H1 (cell line): Measurements from ENCODE around the gene KLK7. TPM values are rescaled to one million over a fixed set of nuclear protein-coding genes. Genes with fewer than 3 reads are reported as not detected.

Experiments used
- CTCF ChIA-PET: fragments of 300-600 bp; sonication (Branson Sonifier 250); formaldehyde crosslinking; loops from one replicate; lab custom pipeline; 2021; ENCODE audit not compliant: partially characterized antibody; lab: Charles Lee
- POLR2A ChIA-PET: fragments of 300-600 bp; sonication (Branson Sonifier 250); formaldehyde crosslinking; loops from one replicate; lab custom pipeline; 2021; ENCODE audit warnings: inconsistent platforms; ENCODE audit not compliant: partially characterized antibody; lab: Charles Lee
- DNase-seq, 2 experiments: peaks; one replicate each; pipeline versions ENCODE4 v3.0.0 to v3.0.0-alpha.2; 2010 to 2022; ENCODE audit warnings: low spot score in 2 of 2, low read depth in 1 of 2, mixed read lengths in 1 of 2
- FAIRE-seq: peaks from 2 replicates; lab custom pipeline; 2011; peaks lifted over from hg19 to GRCh38; lab: Jason Lieb, UNC
- H2AFZ ChIP-seq: 2 replicates; pipeline ENCODE4 v1.8.1; 2012; ENCODE audit warnings: low read length, inconsistent platforms
- H2AK5ac ChIP-seq: 2 replicates; pipeline ENCODE4 v1.6.1; 2013; ENCODE audit warnings: low read depth, low read length
- H2BK120ac ChIP-seq: replicated peaks from 2 replicates; pipeline ENCODE3; 2013; ENCODE audit warnings: low read depth, low read length, inconsistent platforms
- H2BK12ac ChIP-seq: 2 replicates; pipeline ENCODE4 v1.6.1; 2013; ENCODE audit warnings: low read depth, low read length
- H2BK15ac ChIP-seq: 2 replicates; pipeline ENCODE4 v1.6.1; 2013; ENCODE audit warnings: low read length
- H2BK20ac ChIP-seq: 2 replicates; pipeline ENCODE4 v1.6.1; 2013; ENCODE audit warnings: low read length
- H2BK5ac ChIP-seq: 2 replicates; pipeline ENCODE4 v1.6.1; 2013; ENCODE audit warnings: low read depth, low read length
- H3K14ac ChIP-seq: 2 replicates; pipeline ENCODE4 v1.6.1; 2013; ENCODE audit warnings: inconsistent platforms; ENCODE audit not compliant: insufficient read length
- H3K18ac ChIP-seq: 2 replicates; pipeline ENCODE4 v1.6.1; 2013; ENCODE audit warnings: low read length; ENCODE audit errors: extremely low read depth
- H3K23ac ChIP-seq: 2 replicates; pipeline ENCODE4 v1.6.1; 2013; ENCODE audit warnings: inconsistent platforms; ENCODE audit not compliant: insufficient read length
- H3K23me2 ChIP-seq: 2 replicates; pipeline ENCODE4 v1.6.1; 2013; ENCODE audit warnings: low read depth, low read length
- H3K27ac ChIP-seq: 2 replicates; pipeline ENCODE4 v1.6.1; 2011; ENCODE audit warnings: low read depth, low read length, inconsistent platforms
- H3K27me3 ChIP-seq, 4 experiments: replicated peaks in 1 of 4; 1 replicate in 1 of 4; 2 replicates in 3 of 4; pipeline versions ENCODE4 v1.6.1 to v1.8.1; 2011 to 2013; ENCODE audit warnings: low read length in 3 of 4, mild to moderate bottlenecking in 3 of 4, inconsistent platforms in 2 of 4, mixed read lengths in 2 of 4, moderate library complexity in 1 of 4; ENCODE audit not compliant: control insufficient read depth in 3 of 4, insufficient read depth in 3 of 4; ENCODE audit errors: extremely low read depth in 1 of 4
- H3K36me3 ChIP-seq, 4 experiments: 2 replicates each; pipeline versions ENCODE4 v1.6.1 to v1.8.1; 2011 to 2013; ENCODE audit warnings: mild to moderate bottlenecking in 4 of 4, low read length in 3 of 4, moderate library complexity in 2 of 4, control low read depth in 1 of 4, inconsistent platforms in 1 of 4; ENCODE audit not compliant: insufficient read depth in 4 of 4, control insufficient read depth in 2 of 4
- H3K4ac ChIP-seq: replicated peaks from 2 replicates; pipeline ENCODE3; 2013; ENCODE audit warnings: low read length, low read depth, mixed read lengths, inconsistent platforms; ENCODE audit not compliant: insufficient read length
- H3K4me1 ChIP-seq, 4 experiments: replicated peaks in 1 of 4; 1 replicate in 1 of 4; 2 replicates in 3 of 4; pipeline versions ENCODE4 v1.6.1 to v1.8.1; 2011 to 2013; ENCODE audit warnings: low read length in 3 of 4, inconsistent platforms in 2 of 4, mixed read lengths in 1 of 4; ENCODE audit not compliant: insufficient read depth in 4 of 4, control insufficient read depth in 3 of 4
- H3K4me2 ChIP-seq, 2 experiments: 2 replicates each; pipeline versions ENCODE4 v1.6.1 to v1.8.1; 2011 to 2013; ENCODE audit warnings: low read depth in 2 of 2, low read length in 2 of 2, control low read depth in 1 of 2, inconsistent platforms in 1 of 2, mild to moderate bottlenecking in 1 of 2; ENCODE audit not compliant: insufficient read depth in 1 of 2
- H3K4me3 ChIP-seq, 4 experiments: fragments of 200-600, 300-600 bp in 1 of 4; sonication (generic), shearing (Covaris generic), sonication (Bioruptor Twin) in 1 of 4; 2 replicates each; pipeline versions ENCODE4 v1.5.1 to v1.8.1; 2011 to 2016; ENCODE audit warnings: low read length in 4 of 4, low read depth in 3 of 4, control low read depth in 2 of 4, inconsistent platforms in 2 of 4, mild to moderate bottlenecking in 2 of 4, mixed read lengths in 1 of 4, moderate library complexity in 1 of 4; ENCODE audit not compliant: insufficient read depth in 2 of 4; ENCODE audit errors: extremely low read depth in 1 of 4
- H3K56ac ChIP-seq: replicated peaks from 2 replicates; pipeline ENCODE3; 2013; ENCODE audit warnings: low read depth, mild to moderate bottlenecking, mixed read lengths, low read length, inconsistent platforms; ENCODE audit not compliant: insufficient read length
- H3K79me1 ChIP-seq: 2 replicates; pipeline ENCODE4 v1.6.1; 2013; ENCODE audit warnings: low read depth, low read length, control low read depth
- H3K79me2 ChIP-seq, 2 experiments: 2 replicates each; pipeline versions ENCODE4 v1.6.1 to v1.8.1; 2012 to 2013; ENCODE audit warnings: low read length in 2 of 2, mild to moderate bottlenecking in 2 of 2, inconsistent platforms in 1 of 2; ENCODE audit not compliant: insufficient read depth in 2 of 2, control insufficient read depth in 1 of 2
- H3K9ac ChIP-seq, 4 experiments: replicated peaks in 1 of 4; 1 replicate in 1 of 4; 2 replicates in 3 of 4; pipeline versions ENCODE4 v1.6.1 to v1.8.1; 2011 to 2013; ENCODE audit warnings: low read depth in 3 of 4, low read length in 3 of 4, control low read depth in 2 of 4, mild to moderate bottlenecking in 2 of 4, moderate library complexity in 2 of 4, inconsistent platforms in 1 of 4; ENCODE audit errors: extremely low read depth in 1 of 4
- H3K9me3 ChIP-seq, 2 experiments: 2 replicates each; pipeline versions ENCODE4 v1.6.1 to v1.8.1; 2012 to 2013; ENCODE audit warnings: mild to moderate bottlenecking in 2 of 2, moderate library complexity in 2 of 2, control low read depth in 1 of 2, inconsistent platforms in 1 of 2, low read depth in 1 of 2, low read length in 1 of 2, mixed read lengths in 1 of 2; ENCODE audit not compliant: insufficient read depth in 2 of 2
- H4K20me1 ChIP-seq, 2 experiments: replicated peaks in 1 of 2; 2 replicates each; pipeline versions ENCODE3 to v1.8.1; 2011 to 2013; ENCODE audit warnings: inconsistent platforms in 2 of 2, low read length in 2 of 2, mild to moderate bottlenecking in 1 of 2; ENCODE audit not compliant: insufficient read depth in 2 of 2, control insufficient read depth in 1 of 2
- H4K5ac ChIP-seq: 2 replicates; pipeline ENCODE4 v1.6.1; 2013; ENCODE audit warnings: low read length, low read depth, mixed read lengths, inconsistent platforms; ENCODE audit not compliant: insufficient read length
- H4K8ac ChIP-seq: 2 replicates; pipeline ENCODE4 v1.8.0; 2013; ENCODE audit warnings: mild to moderate bottlenecking, moderate library complexity, low read length, inconsistent platforms; ENCODE audit not compliant: insufficient read depth; ENCODE audit errors: extremely low read depth
- H4K91ac ChIP-seq: replicated peaks from 2 replicates; pipeline ENCODE3; 2013; ENCODE audit warnings: low read length, mixed read lengths, inconsistent platforms; ENCODE audit not compliant: insufficient read length
- BACH1 ChIP-seq: IDR thresholded peaks from 2 replicates; pipeline ENCODE4 v1.6.1; 2012; ENCODE audit warnings: low read length, improper control_type of control experiment
- CEBPB ChIP-seq: IDR thresholded peaks from 2 replicates; pipeline ENCODE4 v1.6.1; 2012; ENCODE audit warnings: low read depth, low read length
- EP300 ChIP-seq, 2 experiments: IDR thresholded peaks; 1 replicate in 1 of 2; 2 replicates in 1 of 2; pipeline ENCODE4 v1.6.1; 2011 to 2012; ENCODE audit warnings: low read depth in 2 of 2, low read length in 2 of 2, mild to moderate bottlenecking in 2 of 2, borderline replicate concordance in 1 of 2, inconsistent platforms in 1 of 2, moderate library complexity in 1 of 2
- EZH2 ChIP-seq: fragments of 200-600 bp; sonication (generic); IDR thresholded peaks from 2 replicates; pipeline ENCODE4 v1.7.1; 2012; ENCODE audit warnings: low read depth, mild to moderate bottlenecking, moderate library complexity, low read length, inconsistent platforms; ENCODE audit not compliant: severe bottlenecking
- GTF2F1 ChIP-seq: IDR thresholded peaks from 2 replicates; pipeline ENCODE4 v1.6.1; 2012; ENCODE audit warnings: low read depth, low read length, improper control_type of control experiment, borderline replicate concordance
- KDM1A ChIP-seq: fragments of 200-600, 300-600 bp; sonication (generic); IDR thresholded peaks from 2 replicates; pipeline ENCODE4 v1.7.1; 2016; ENCODE audit warnings: mild to moderate bottlenecking, low read length, borderline replicate concordance
- POU5F1 ChIP-seq: IDR thresholded peaks from 2 replicates; pipeline ENCODE4 v1.6.1; 2011; ENCODE audit warnings: low read depth, mild to moderate bottlenecking, low read length, moderate library complexity
- SIX5 ChIP-seq: IDR thresholded peaks from 2 replicates; pipeline ENCODE4 v1.6.1; 2011; ENCODE audit warnings: mild to moderate bottlenecking, low read depth, low read length
- TAF1 ChIP-seq: IDR thresholded peaks from 2 replicates; pipeline ENCODE4 v1.6.1; 2011; ENCODE audit warnings: mild to moderate bottlenecking, low read depth, low read length
- TBP ChIP-seq: IDR thresholded peaks from 2 replicates; pipeline ENCODE4 v1.6.1; 2011; ENCODE audit warnings: low read depth, low read length, improper control_type of control experiment
- TCF12 ChIP-seq: IDR thresholded peaks from 2 replicates; pipeline ENCODE4 v1.6.1; 2011; ENCODE audit warnings: low read depth, mild to moderate bottlenecking, low read length
- USF2 ChIP-seq: IDR thresholded peaks from 2 replicates; pipeline ENCODE4 v1.6.1; 2011; ENCODE audit warnings: low read length, improper control_type of control experiment
- ZNF274 ChIP-seq: IDR thresholded peaks from 2 replicates; pipeline ENCODE4 v1.7.0; 2012; ENCODE audit warnings: low read length, borderline replicate concordance; ENCODE audit errors: extremely low read depth
- WGBS, 2 experiments: shearing (Covaris generic) in 1 of 2; methylation state at CpG; one replicate each; pipeline versions ENCODE4 v1.1.6 to v1.1.7; 2013 to 2015; ENCODE audit warnings: low lambda C conversion rate in 2 of 2, mixed read lengths in 2 of 2, inconsistent platforms in 1 of 2, low coverage in 1 of 2, missing lambda C conversion rate in 1 of 2; ENCODE audit not compliant: insufficient replicate concordance in 2 of 2, insufficient coverage in 1 of 2, insufficient read length in 1 of 2; ENCODE audit errors: extremely low coverage in 1 of 2, missing lambda C conversion rate in 1 of 2; 5-methylcytosine and 5-hydroxymethylcytosine counted together
- polyA plus RNA-seq, 7 experiments: library from polyadenylated mRNA; depleted of rRNA in 3 of 7; stranded (reverse) in 5 of 7; unstranded in 2 of 7; fragments of >200 nt in 5 of 7; fragments of 200-250 nt in 2 of 7; gene quantifications; 1 replicate in 5 of 7; 2 replicates in 1 of 7; 4 replicates in 1 of 7; pipeline versions ENCODE4 v1.2.1 to v1.2.3, GENCODE V29; 2011 to 2013; ENCODE audit warnings: missing spikeins in 2 of 7, mixed read lengths in 2 of 7
- total RNA-seq: library from RNA; stranded (reverse); fragmentation: NEBNext Ultra II Directional; extraction: Animal tissue kit (Norgen Biotek cat#: 25700); gene quantifications from 2 replicates; pipeline ENCODE4 v1.2.1, GENCODE V29; 2021

The KLK7 gene
- total and polyA plus RNA-seq, 2 of the 8 experiments (the other 6 are each of a cell fraction or from before 2014, with no cell fraction given): 0.73 to 1.4 TPM

- 0 out of 2 replicates have a peak within 1 kb of the TSS, but pooled peaks have one; percentile 6 for H3K27ac ChIP-seq
- H2BK120ac ChIP-seq: no peak within 1 kb of the TSS
- H4K91ac ChIP-seq: peak within 1 kb of the TSS; percentile 69
- no peak for DNase-seq
- no peaks in the 10 kb centered on the region for H3K36me3 ChIP-seq
- peak within 1 kb of the TSS; percentile 48; the same call in 1 of the 2 replicates for H2BK20ac ChIP-seq
- peak within 1 kb of the TSS; percentile 34 for H3K4ac ChIP-seq
- peak within 1 kb of the TSS; percentile 26 to 71 for H3K4me2 ChIP-seq
- H3K23me2 ChIP-seq: no peaks in the 10 kb centered on the region
- H4K5ac ChIP-seq: no peak within 1 kb of the TSS
- H3K79me1 ChIP-seq: no peaks in the 10 kb centered on the region
- peak within 1 kb of the TSS; percentile 92 for H2BK12ac ChIP-seq
- H3K14ac ChIP-seq: no peak within 1 kb of the TSS
- no peak within 1 kb of the TSS for H3K9ac ChIP-seq
- FAIRE-seq: no peak
- H3K79me2 ChIP-seq: no peaks in the 10 kb centered on the region
- H3K23ac ChIP-seq: no peak within 1 kb of the TSS
- POLR2A ChIA-PET: interaction anchor here (0.8 to 1.8 kb wide), 3 partner anchors 16 to 27 kb away, joined by 3 to 7 read pairs (median 4); no protein-coding TSS in a partner anchor
- H2AK5ac ChIP-seq: 0 out of 2 replicates have a peak within 1 kb of the TSS, but pooled peaks have one; percentile 53
- peak within 1 kb of the TSS; percentile 73; the same call in 1 of the 2 replicates for H2BK5ac ChIP-seq
- peak within 1 kb of the TSS in 2 of 4 experiments; percentile 15 to 29; a peak in 4 of 8 replicates for H3K4me3 ChIP-seq
- H3K18ac ChIP-seq: peak within 1 kb of the TSS; percentile 48; the same call in 1 of the 2 replicates
- WGBS, 2 experiments: 86% methylated on average over 6 of the region's 7 CpGs; no CpG with 5 or more reads in 1 of the 2 experiments
- no peaks in the 10 kb centered on the region for H3K9me3 ChIP-seq
- H3K27me3 ChIP-seq: no peaks in the 10 kb centered on the region; a peak in 1 of 7 replicates
- no peak within 1 kb of the TSS for H3K56ac ChIP-seq
- CTCF ChIA-PET: interaction anchor here (0.8 to 3.7 kb wide), 9 partner anchors 12 to 96 kb away, joined by 3 to 19 read pairs (median 4); no protein-coding TSS in a partner anchor
- H4K8ac ChIP-seq: no peak within 1 kb of the TSS
- H3K4me1 ChIP-seq: peaks cover 0 to 20% (median 6%) of the 10 kb centered on the region in 4 experiments; a peak in 6 of 7 replicates
- peak within 1 kb of the TSS; percentile 67; the same call in 1 of the 2 replicates for H2AFZ ChIP-seq
- H4K20me1 ChIP-seq: no peaks in the 10 kb centered on the region
- H2BK15ac ChIP-seq: peak within 1 kb of the TSS; percentile 61
- TF ChIP-seq USF2: no peak
- no peak for TF ChIP-seq CEBPB
- TF ChIP-seq GTF2F1: no peak
- no peak for TF ChIP-seq BACH1
- no peak for TF ChIP-seq POU5F1
- no peak for TF ChIP-seq ZNF274
- TF ChIP-seq TCF12: no peak
- TF ChIP-seq SIX5: no peak
- no peak for TF ChIP-seq TAF1
- TF ChIP-seq KDM1A: no peak
- no peak for TF ChIP-seq TBP
- no peak for TF ChIP-seq EZH2
- no peak for TF ChIP-seq EP300 (IDR thresholded peaks at IDR 0.05; ENCODE audit: borderline replicate concordance in 1 of 2, low read depth in 2 of 2, low read length in 2 of 2)
These were observed 17.8 kb upstream of the KLK7 start, which contains the start of gene KLK8 for GRCh38 chr19:51001515-51001914. TSS of gene KLK8 (minus strand) at chr19:51001604. CDS start at chr19:51001167, 437 bp downstream.
